GDM1 (cell line): ENCODE measurements around the gene LMNTD1.
"Not testable (repeated sequence)": the region's sequence is repeated elsewhere in the genome, so short reads cannot be mapped to it uniquely, and the experiment has no call there.

Experiments used
- DNase-seq: peaks from one replicate; lab custom pipeline; 2025; lab: John Stamatoyannopoulos, UW

The LMNTD1 gene

GRCh38 chr12:25433024-25433423, 120.1 kb downstream of the LMNTD1 start:
- DNase-seq = no peak

- no peak for DNase-seq
Observed at GRCh38 chr12:25427337-25428249, 125.5 kb downstream of the LMNTD1 start.

DNA sequence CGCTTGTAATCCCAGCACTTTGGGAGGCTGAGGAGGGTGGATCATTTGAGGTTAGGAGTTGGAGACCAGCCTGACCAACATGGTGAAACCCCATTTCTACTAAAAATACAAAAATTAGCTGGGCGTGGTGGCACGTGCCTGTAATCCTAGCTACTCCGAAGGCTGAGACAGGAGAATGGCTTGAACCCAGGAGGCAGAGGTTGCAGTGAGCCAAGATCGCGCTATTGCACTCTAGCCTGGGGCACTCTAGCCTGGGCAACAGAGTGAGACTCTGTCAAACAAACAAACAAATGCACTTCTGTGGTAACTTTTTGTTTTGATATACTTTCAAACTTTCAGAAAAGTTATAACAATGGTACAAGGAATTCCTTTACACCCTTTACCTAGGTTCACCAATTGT, 126.3 kb downstream of the LMNTD1 start:
- DNase-seq = not testable (repeated sequence)
